Activated CD4-positive, alpha-beta T cell treated with anti-CD3 and anti-CD28 coated beads, Interleukin-2, amount 50 U/mL, for 1 hour (primary cell): Measurements from ENCODE around the gene PPP6R1.
"Not testable (repeated sequence)": the region's sequence is repeated elsewhere in the genome, so short reads cannot be mapped to it uniquely, and the experiment has no call there.

Experiments
- DNase-seq: peaks from one replicate; pipeline ENCODE4 v3.0.0-alpha.2; 2020

Gene PPP6R1

DNA sequence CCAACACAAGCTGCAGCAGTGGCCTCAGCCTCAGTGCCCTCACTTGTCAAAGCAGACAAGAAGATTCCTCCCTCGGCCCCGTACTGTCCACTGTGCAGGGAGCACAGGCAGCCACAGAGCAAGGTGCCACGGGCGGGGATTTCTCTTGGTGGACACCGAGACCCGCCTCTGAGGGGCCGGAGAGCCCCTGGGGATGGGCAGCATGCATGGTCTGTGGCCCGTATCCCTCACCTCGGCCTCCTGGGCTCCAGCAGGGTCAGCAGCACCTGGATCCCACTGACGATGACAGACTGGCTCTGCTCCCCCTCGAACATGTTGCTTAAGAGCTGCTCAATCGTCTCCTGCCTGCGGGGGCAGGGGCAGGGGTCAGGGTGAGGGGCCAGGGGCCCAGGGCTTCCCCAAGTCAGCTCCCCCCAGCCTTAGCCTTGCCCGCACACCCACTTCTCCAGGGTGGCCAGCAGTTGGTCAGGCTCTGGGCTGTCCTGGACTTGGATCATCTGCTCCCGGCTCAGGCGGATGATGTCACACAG is 16.8 kb downstream of the PPP6R1 start:
- no peak for DNase-seq

DNA sequence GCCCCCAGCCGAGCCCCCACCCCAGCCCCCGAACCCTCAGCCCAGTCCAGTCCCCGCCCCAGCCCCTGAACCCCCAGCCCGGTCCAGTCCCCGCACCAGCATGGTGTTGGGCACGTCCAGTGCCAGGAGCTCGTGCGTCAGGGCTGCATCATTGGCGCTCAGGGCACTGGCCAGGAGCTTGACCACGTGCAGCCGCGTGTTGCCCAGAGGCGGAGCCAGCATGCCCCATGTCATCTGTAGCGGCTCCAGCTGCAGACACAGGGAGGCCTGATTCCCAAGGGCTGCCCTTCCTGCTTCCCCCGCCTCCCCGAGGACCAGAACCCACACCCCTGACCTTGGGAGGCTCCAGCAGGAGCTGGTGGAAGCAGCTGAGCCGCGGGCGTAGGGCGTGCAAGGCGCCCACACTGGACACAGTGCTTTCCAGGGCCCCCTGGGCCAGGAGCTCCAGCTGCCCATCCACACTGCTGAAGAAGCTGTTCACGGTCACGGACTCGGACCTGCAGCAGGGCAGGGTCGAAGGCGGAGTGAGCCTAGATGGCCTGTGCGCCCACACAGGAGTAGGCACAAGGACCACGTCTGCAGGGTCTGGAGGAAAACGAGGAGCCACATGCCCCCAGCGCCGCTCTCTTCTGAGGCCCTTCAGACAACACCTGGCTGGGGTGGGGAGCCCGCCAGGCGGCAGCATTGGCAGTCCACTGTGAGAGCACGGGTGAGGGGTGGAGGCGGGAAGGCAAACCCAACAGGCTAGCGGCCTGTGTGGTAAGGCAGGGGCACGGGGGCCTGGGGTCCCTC is 17.5 kb downstream of the PPP6R1 start:
- DNase-seq, result no peak

- DNase-seq, result no peak
Observed at GRCh38 chr19:55240713-55241020, 18.1 kb downstream of the PPP6R1 start.

DNA sequence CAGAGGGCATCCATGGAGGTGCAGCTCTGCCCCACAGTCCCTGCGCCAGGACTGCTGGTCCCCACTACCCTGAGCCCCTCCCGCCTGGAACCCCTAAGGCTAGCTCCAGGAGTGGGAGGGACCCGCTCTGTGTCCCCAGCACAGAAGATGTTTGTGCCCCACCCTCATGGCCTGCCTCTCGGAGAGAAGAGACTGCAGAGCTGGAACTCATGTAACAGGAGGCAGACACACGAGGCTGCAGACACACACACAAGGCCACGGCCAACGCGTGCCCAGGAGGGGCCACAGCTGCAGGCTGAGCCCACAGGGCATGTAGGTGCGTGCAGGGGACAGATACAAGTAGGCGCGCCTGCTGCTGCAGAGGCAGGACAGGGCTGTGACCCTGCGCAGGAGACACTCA is 19.8 kb downstream of the PPP6R1 start:
- DNase-seq, result no peak

- no peak for DNase-seq
Observed at GRCh38 chr19:55238030-55238429, 20.8 kb downstream of the PPP6R1 start.

GRCh38 chr19:55232986-55233385 is 25.8 kb downstream of the PPP6R1 start:
- no peak for DNase-seq

DNA sequence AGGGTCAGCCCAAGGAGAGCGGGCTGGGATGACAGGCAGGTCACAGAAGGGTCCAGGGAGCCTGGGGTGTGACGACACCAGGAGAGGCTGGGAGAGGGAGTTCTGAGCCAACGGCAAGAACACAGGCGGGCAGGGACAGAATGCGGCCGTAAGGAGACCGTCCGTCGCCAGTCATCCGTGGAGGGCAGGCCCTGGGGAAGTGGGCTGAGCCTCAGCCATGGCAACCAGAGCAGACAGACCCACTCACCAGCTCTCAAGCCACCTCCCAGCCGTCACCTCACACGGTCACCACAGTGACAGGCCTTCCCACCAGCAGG is 26.6 kb downstream of the PPP6R1 start:
- no peak for DNase-seq

DNA sequence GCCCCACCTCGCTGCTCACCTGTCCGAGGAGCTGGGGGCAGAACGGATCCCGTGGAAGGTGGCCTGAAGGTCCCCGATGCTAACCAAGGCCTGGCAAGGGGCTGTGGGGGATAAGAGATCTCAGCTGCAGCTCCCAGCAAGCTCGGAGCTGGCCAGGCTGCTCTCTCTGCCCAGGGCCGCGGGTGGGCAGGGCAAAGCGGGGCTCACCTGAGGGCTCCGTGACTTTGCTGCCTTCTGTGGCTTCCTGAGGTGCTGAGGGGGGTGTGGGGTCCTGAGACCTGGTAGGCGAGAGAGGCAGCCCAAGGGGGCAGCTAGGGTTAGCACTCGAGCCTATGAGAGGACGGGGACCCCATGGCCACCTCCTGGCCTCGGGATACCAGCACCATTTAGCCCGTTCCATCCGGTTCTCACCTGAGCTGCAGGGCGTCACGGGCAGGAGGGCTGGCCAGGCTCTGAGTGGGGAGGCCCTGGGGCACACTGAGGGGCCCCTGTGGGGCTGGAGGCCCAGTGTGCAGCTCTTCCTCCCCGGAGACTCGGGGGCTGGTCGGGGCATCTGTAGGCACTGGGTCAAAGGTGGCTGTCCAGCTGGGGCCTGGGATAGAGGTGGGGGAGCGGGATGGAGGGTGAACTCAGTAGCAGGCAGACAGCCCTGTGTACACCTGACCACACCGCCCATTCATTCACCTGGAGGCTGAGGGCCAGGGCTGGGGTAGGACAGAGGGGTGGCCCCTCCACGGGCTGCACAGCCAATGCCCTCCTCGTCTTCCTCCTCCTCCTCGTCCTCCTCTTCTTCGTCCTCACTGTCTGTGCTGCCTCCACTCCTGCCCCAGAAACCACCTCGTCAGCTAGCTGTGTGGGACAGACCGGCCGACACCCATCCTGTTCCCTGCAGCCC is 27.2 kb downstream of the PPP6R1 start:
- no peak for DNase-seq

DNA sequence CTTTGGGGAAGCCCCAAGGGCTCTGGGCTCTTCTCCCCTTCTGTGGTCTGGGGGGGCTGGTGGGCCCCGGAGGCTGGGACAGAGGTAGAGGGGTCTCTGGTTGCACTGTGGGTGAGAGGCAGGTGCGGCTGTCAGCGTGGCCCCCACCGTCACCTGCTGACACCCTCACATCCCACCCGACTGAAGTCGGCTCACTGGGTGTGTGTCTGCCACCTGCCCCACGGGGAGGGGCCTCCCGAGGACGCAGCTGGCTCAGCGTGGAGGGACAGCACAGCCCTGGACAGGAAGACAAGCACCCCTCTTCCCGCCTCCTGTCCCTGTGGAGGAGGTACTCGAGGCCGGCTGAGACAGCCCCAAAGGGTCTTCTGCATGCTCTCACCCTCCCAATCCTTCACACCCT is 28.0 kb downstream of the PPP6R1 start:
- DNase-seq, result no peak

- no peak for DNase-seq
Observed at GRCh38 chr19:55230329-55230728, 28.5 kb downstream of the PPP6R1 start.

DNA sequence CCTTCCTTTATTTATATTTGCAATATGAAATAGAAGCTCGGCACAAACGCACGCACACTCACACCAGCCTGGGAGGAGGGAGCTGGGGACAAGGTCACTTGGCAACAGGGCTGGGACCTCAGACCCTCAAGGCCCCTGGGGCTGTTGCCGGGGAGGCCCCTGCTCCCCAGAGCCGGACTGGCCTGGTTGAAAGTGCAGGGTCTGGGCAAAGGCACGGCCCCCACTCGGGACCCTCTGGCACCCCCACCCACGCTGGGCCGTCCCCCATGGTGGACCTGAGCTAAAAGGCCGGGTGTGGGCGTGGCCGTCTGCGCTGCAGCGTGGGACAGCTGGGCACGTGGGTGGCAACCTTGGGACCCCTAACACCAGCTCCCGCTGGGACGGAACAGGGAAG is 29.0 kb downstream of the PPP6R1 start:
- no peak for DNase-seq

DNA sequence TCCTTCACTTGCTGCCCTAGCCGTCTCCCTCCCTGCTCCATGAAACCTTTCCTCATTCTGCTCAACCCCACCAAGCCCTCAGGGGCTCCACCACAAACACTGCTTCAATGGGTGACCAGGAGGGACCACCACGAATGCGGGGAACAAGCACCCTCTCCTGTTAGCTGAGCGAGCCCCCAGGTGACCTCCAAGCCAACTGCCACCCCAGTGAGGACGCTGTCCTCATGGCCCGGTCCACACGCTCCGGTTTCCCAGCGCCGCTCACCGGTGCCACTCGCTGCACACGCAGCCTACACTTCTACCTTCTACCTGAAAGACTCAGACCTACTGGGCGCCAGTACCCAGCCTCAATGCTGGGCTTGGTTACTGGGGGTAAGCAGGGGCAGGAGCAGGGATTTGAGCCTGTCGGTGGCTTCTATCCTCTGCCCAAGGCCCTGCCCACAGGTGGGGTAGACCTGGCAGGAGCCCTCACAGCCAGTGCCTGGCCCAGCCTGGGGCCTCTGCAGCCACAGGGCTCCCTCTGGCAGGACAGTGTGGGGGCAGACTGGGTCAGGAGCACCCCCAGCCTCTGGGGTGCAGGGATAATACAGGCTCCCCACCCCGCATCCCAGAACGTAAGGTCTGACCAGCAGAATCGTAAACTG is 29.6 kb downstream of the PPP6R1 start:
- DNase-seq, result no peak

GRCh38 chr19:55228403-55229031 is 30.3 kb downstream of the PPP6R1 start, which contains the start of gene TMEM86B:
Gene TMEM86B (minus strand): TSS chr19:55228763. CDS start chr19:55228741, 22 bp downstream.
- DNase-seq, result no peak

GRCh38 chr19:55228015-55228391 is 30.8 kb downstream of the PPP6R1 start:
- no peak for DNase-seq

GRCh38 chr19:55227241-55228014 is 31.4 kb downstream of the PPP6R1 start:
- no peak for DNase-seq

DNA sequence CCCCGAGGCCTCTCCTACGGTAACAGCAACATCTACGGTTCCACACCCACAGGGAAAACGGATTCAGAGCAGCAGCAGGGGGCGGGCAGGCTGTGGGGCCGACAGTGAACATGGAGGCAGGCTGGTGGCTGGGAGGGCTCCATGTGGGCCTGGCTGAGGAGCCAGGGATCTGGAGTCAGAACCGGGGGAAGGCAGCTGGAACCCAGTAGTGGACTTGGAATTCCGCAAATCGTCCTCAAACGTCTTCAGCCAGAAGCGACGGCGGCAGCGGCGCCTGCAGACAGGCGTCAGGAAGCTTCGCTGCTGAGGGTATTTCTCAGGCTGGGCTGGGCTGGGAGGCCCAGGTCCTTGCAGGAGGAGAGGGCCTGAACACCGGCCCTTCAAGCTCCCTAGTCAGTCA is 32.0 kb downstream of the PPP6R1 start:
- DNase-seq, result no peak

- DNase-seq, result no peak
Observed at GRCh38 chr19:55226273-55226672, 32.5 kb downstream of the PPP6R1 start.

GRCh38 chr19:55225415-55225958 is 33.3 kb downstream of the PPP6R1 start:
- DNase-seq, result no peak

DNA sequence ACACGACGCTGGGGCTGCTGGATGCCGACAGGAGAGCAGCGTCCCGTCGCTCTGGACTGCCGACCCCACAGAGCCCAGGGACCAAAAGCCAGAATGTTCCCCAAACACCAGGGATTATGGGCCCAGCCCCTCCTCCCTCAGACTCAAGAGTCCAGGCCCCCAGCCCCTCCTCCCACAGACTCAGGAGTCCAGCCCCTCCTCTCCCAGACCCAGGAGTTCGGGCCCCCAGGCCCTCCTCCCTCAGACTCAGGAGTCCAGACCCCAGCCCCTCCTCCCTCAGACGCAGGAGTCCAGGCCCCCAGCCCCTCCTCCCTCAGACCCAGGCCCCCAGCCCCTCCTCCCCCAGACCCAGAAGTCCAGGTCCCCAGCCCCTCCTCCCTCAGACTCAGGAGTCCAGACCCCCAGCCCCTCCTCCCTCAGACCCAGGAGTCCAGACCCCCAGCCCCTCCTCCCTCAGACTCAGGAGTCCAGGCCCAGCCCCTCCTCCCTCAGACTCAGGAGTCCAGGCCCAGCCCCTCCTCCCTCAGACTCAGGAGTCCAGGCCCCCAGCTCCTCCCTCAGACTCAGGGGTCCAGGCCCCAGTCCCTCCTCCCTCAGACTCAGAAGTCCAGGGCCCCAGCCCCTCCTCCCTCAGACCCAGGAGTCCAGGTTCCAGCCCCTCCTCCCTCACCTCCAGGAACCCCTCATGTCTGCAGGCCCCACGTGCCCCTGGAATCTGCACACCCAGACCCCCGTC is 34.0 kb downstream of the PPP6R1 start:
- DNase-seq, result not testable (repeated sequence)

- no peak for DNase-seq
Observed at GRCh38 chr19:55224038-55224665, 34.7 kb downstream of the PPP6R1 start.
